A549 (cell line): ENCODE data around the gene HIVEP1. TPM values are rescaled to one million over a fixed set of nuclear protein-coding genes. Genes with fewer than 3 reads are reported as not detected.

ENCODE experiments used
- ATAC-seq, 2 experiments: fragments of 200-7000 bp in 1 of 2; fragments of >200 bp in 1 of 2; cut with Nextera tagmentation in 1 of 2; cut with Tn5 transposase in 1 of 2; 3 replicates each; pipeline versions ENCODE4 v1.8.0 to v1.9.1; 2018 to 2020; ENCODE audit warnings: mild to moderate bottlenecking in 1 of 2, moderate library complexity in 1 of 2
- CTCF ChIA-PET: fragments of 300-600 bp; sonication (Branson Sonifier 250); formaldehyde crosslinking; extraction: SDS; loops from one replicate; lab custom pipeline; 2021; ENCODE audit warnings: antibody characterized with exemption, inconsistent platforms; lab: Yijun Ruan, JAX
- POLR2A ChIA-PET: fragments of 350-600 bp; formaldehyde crosslinking; extraction: SDS; loops from one replicate; lab custom pipeline; 2021; ENCODE audit warnings: antibody characterized with exemption, inconsistent platforms; lab: Yijun Ruan, JAX
- DNase-seq, 2 experiments: peaks; one replicate each; pipeline versions ENCODE4 v3.0.0 to v3.0.0-alpha.2; 2011 to 2016; ENCODE audit warnings: low read depth in 1 of 2, low spot score in 1 of 2
- FAIRE-seq: peaks from 2 replicates; lab custom pipeline; 2011; peaks lifted over from hg19 to GRCh38; lab: Jason Lieb, UNC
- H3K27ac ChIP-seq, 2 experiments: fragments of >200 bp; sonication (Bioruptor Twin); formaldehyde crosslinking; 3 replicates each; pipeline ENCODE4 v1.5.1; 2016 to 2017
- H3K4me1 ChIP-seq: fragments of >200 bp; sonication (Bioruptor Twin); formaldehyde crosslinking; 3 replicates; pipeline ENCODE4 v1.6.1; 2016
- H3K4me2 ChIP-seq: fragments of >200 bp; sonication (Bioruptor Twin); formaldehyde crosslinking; 3 replicates; pipeline ENCODE4 v1.6.1; 2016
- H3K4me3 ChIP-seq: fragments of >200 bp; sonication (Bioruptor Twin); formaldehyde crosslinking; 3 replicates; pipeline ENCODE4 v1.5.1; 2016
- H3K9me3 ChIP-seq: fragments of >200 bp; sonication (Bioruptor Twin); formaldehyde crosslinking; 3 replicates; pipeline ENCODE4 v1.6.1; 2016
- CBX8 ChIP-seq: fragments of 200-600 bp; sonication (generic); IDR thresholded peaks from 2 replicates; pipeline ENCODE4 v1.6.1; 2016
- CHD2 ChIP-seq: fragments of 150-350 bp; IDR thresholded peaks from 2 replicates; pipeline ENCODE4 v1.6.1; 2014; ENCODE audit warnings: low read length; ENCODE audit not compliant: partially characterized antibody
- CTCF ChIP-seq: fragments of >200 bp; sonication (Bioruptor Twin); formaldehyde crosslinking; IDR thresholded peaks from 3 replicates; pipeline ENCODE4 v1.5.1; 2016
- E2F6 ChIP-seq: IDR thresholded peaks from 2 replicates; pipeline ENCODE4 v1.6.1; 2012; ENCODE audit warnings: low read depth, borderline replicate concordance
- EP300 ChIP-seq, 2 experiments: fragments of >200 bp; sonication (Bioruptor Twin); formaldehyde crosslinking; IDR thresholded peaks; 2 replicates in 1 of 2; 3 replicates in 1 of 2; pipeline ENCODE4 v1.6.1; 2016 to 2017
- ESRRA ChIP-seq: fragments of 150-350 bp; IDR thresholded peaks from 2 replicates; pipeline ENCODE4 v1.6.1; 2014; ENCODE audit warnings: mild to moderate bottlenecking, low read length, borderline replicate concordance
- FOSB ChIP-seq: fragments of 250-450 bp; sonication (Bioruptor Pico); IDR thresholded peaks from 2 replicates; pipeline ENCODE4 v1.5.0; 2020; ENCODE audit warnings: mild to moderate bottlenecking, moderate library complexity
- GATA3 ChIP-seq: IDR thresholded peaks from 2 replicates; pipeline ENCODE4 v1.6.1; 2012; ENCODE audit warnings: borderline replicate concordance
- HOXB13 ChIP-seq: fragments of 250-450 bp; sonication (Bioruptor Pico); IDR thresholded peaks from 2 replicates; pipeline ENCODE4 v1.5.0; 2020; ENCODE audit warnings: low read depth, mild to moderate bottlenecking, moderate library complexity
- KDM1A ChIP-seq: fragments of 200-600 bp; sonication (generic); IDR thresholded peaks from 2 replicates; pipeline ENCODE4 v1.6.1; 2016; ENCODE audit warnings: low read depth, mild to moderate bottlenecking
- MAFK ChIP-seq: fragments of 450-650 bp; IDR thresholded peaks from 2 replicates; pipeline ENCODE4 v1.6.1; 2014; ENCODE audit not compliant: partially characterized antibody
- MAX ChIP-seq: IDR thresholded peaks from 2 replicates; pipeline ENCODE4 v1.6.1; 2012
- RARB ChIP-seq: fragments of 250-450 bp; sonication (Bioruptor Pico); IDR thresholded peaks from 2 replicates; pipeline ENCODE4 v1.8.0; 2021; ENCODE audit warnings: mild to moderate bottlenecking, moderate library complexity
- TFCP2L1 ChIP-seq: fragments of 250-450 bp; sonication (Bioruptor Pico); IDR thresholded peaks from 2 replicates; pipeline ENCODE4 v1.5.0; 2021; ENCODE audit warnings: mild to moderate bottlenecking
- TP53 ChIP-seq: fragments of 250-450 bp; sonication (Bioruptor Pico); IDR thresholded peaks from 2 replicates; pipeline ENCODE4 v1.5.0; 2021; ENCODE audit warnings: mild to moderate bottlenecking, moderate library complexity
- ZC3H11A ChIP-seq: fragments of 450-650 bp; IDR thresholded peaks from 2 replicates; pipeline ENCODE4 v1.6.1; 2014; ENCODE audit warnings: antibody characterized with exemption, mild to moderate bottlenecking
- ZFP36 ChIP-seq: fragments of 450-650 bp; IDR thresholded peaks from 2 replicates; pipeline ENCODE4 v1.6.1; 2014; ENCODE audit warnings: borderline replicate concordance; ENCODE audit not compliant: partially characterized antibody
- WGBS: methylation state at CpG from one replicate; pipeline ENCODE4 v1.1.6; 2017; ENCODE audit errors: missing lambda C conversion rate; 5-methylcytosine and 5-hydroxymethylcytosine counted together
- polyA plus RNA-seq, 4 experiments: library from polyadenylated mRNA; depleted of rRNA in 3 of 4; stranded (reverse); fragments of >200 nt; fragmentation: RNase III in 1 of 4; extraction: RNeasy Plus Mini Kit Qiagen cat#74134 plus additional on column Dnase treatment in 1 of 4; gene quantifications; 2 replicates in 3 of 4; 3 replicates in 1 of 4; pipeline ENCODE4 v1.2.3, GENCODE V29; 2011 to 2017

HIVEP1 gene
- polyA plus RNA-seq, 2 of the 4 experiments (the other 2 are of a cell fraction): 5.8 to 10.5 TPM

GRCh38 chr6:12110523-12111362 is 98.6 kb downstream of the HIVEP1 start:
- POLR2A ChIA-PET: no interaction called here

GRCh38 chr6:12111363-12111670 is 99.2 kb downstream of the HIVEP1 start:
- DNase-seq (no peak), FAIRE-seq (no peak), ATAC-seq (no peak)
- H3K9me3 ChIP-seq: peaks cover 1% of the 10 kb centered on the region
- H3K4me2 ChIP-seq: no peak overlapping the region
- ChIA-PET POLR2A (no interaction called here), CTCF (interaction anchor here (1.2 kb wide), 1 partner anchor 492 kb away, joined by 3 read pairs; no protein-coding TSS in a partner anchor)
- TF ChIP-seq MAFK (peak; percentile 54), MAX (no peak)
- peaks cover 9% of the 10 kb centered on the region; the same call in 1 of the 3 replicates for H3K4me1 ChIP-seq
- H3K27ac ChIP-seq: no peak overlapping the region
- WGBS: 69% methylated on average over 2 of the region's 2 CpGs
- no peak overlapping the region for H3K4me3 ChIP-seq

More at GRCh38 chr6:12110523-12111362, 98.6 kb downstream of the HIVEP1 start:
- Histone ChIP-seq H3K4me2 (no peak overlapping the region), H3K4me1 (peaks cover 9% of the 10 kb centered on the region; the same call in 1 of the 3 replicates), H3K4me3 (no peak overlapping the region), H3K9me3 (no peaks in the 10 kb centered on the region), H3K27ac (no peak overlapping the region)
- CTCF ChIA-PET: interaction anchor here (0.7 to 1.2 kb wide), 2 partner anchors 79 to 493 kb away, joined by 3 read pairs; no protein-coding TSS in a partner anchor
- 85% methylated on average over 5 of the region's 5 CpGs for WGBS
- FAIRE-seq: no peak
- TF ChIP-seq RARB (no peak), GATA3 (no peak), ZC3H11A (no peak)
- DNase-seq: no peak
- no peak for ATAC-seq

GRCh38 chr6:12112540-12113189 is 100.6 kb downstream of the HIVEP1 start:
- ATAC-seq (no peak), FAIRE-seq (no peak), DNase-seq (no peak)
- Histone ChIP-seq H3K4me3 (no peak overlapping the region), H3K4me1 (peaks cover 9% of the 10 kb centered on the region; the same call in 1 of the 3 replicates), H3K9me3 (peaks cover 11% of the 10 kb centered on the region), H3K4me2 (no peak overlapping the region), H3K27ac (0 out of 6 replicates have a peak overlapping the region, but pooled peaks of 1 of the 2 experiments have one; percentile 21)
- 95% methylated on average over 8 of the region's 9 CpGs for WGBS
- TF ChIP-seq TFCP2L1 (CRISPR knock-in tag): no peak
- no peak for TF ChIP-seq KDM1A
- TF ChIP-seq CBX8: no peak
- TF ChIP-seq HOXB13 (CRISPR knock-in tag): no peak
- no peak for TF ChIP-seq ESRRA
- TF ChIP-seq CHD2: no peak
- TF ChIP-seq CTCF: no peak
- ChIA-PET POLR2A (no interaction called here), CTCF (no interaction called here)

- CTCF ChIA-PET: no interaction called here
- no peak for FAIRE-seq
- H3K27ac ChIP-seq: 0 out of 6 replicates have a peak overlapping the region, but pooled peaks of 1 of the 2 experiments have one; percentile 21
- WGBS: 79% methylated on average over 6 of the region's 6 CpGs
- no peak overlapping the region for H3K4me2 ChIP-seq
- TF ChIP-seq HOXB13 (CRISPR knock-in tag) (no peak), E2F6 (no peak), TP53 (CRISPR knock-in tag) (no peak), ZFP36 (no peak), EP300 (IDR thresholded peaks at IDR 0.05) (no peak), MAFK (no peak), FOSB (CRISPR knock-in tag) (no peak), TFCP2L1 (CRISPR knock-in tag) (no peak)
- TF ChIP-seq, all 56 proteins: peak for 0
- Histone ChIP-seq H3K4me3 (no peak overlapping the region), H3K9me3 (peaks cover 11% of the 10 kb centered on the region), H3K4me1 (peaks cover 9% of the 10 kb centered on the region; the same call in 2 of the 3 replicates)
- no peak for DNase-seq
- ATAC-seq: peak in 1 of 2 experiments; percentile 47; a peak in 1 of 6 replicates
- POLR2A ChIA-PET: no interaction called here
Measured at GRCh38 chr6:12113190-12113577, 101.1 kb downstream of the HIVEP1 start.
